HG02973 (cell line): ENCODE measurements around the gene HYAL1.
"Not testable (repeated sequence)": the region's sequence is repeated elsewhere in the genome, so short reads cannot be mapped to it uniquely, and the experiment has no call there.

Experiments
- ATAC-seq: cut with Tn5 transposase; IDR thresholded peaks from one replicate; pipeline ENCODE4 v1.9.1; 2021; ENCODE audit warnings: moderate library complexity; ENCODE audit not compliant: unreplicated experiment

Gene HYAL1

DNA sequence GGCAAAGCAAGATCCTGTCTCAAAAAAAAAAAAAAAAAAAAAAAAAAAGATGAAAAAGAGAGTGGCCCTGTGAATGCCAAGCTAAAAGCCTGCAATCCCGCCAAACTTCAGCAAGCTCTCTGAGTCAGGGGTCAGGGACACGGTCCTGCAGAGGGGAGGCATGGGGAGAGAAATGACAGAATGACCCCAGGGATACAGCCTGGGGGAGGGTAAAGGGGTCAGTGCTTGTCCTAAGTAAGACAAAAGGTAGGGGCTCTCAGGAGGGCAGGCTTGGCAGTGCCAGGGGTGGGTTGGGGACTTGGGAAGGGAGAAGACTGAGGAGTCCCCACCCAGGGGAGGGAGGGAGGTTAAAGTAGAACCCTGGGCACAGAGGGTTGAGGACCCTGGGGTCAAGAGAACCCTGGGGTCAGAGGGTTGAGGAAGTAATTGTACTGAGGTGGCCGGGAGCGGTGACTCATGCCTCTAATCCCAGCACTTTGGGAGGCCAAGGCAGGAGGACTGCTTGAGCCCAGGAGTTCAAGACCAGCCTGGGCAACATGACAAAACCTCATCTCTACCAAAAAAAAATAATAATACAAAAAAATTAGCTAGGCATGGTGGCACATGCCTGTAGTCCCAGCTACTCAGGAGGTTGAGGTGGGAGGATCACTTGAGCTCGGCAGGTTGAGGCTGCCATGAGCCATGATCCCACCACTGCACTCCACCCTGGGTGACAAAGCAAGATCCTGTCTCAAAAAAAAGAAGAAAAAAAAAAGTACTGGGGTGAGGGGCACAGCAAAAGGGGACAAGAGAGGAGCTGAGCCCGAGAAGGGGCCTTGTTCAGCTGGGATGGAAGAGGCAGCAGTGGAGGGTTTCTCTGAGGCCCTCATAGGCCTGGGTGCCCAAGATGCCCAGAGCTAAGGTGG is 39.6 kb downstream of the HYAL1 start:
- no peak for ATAC-seq

DNA sequence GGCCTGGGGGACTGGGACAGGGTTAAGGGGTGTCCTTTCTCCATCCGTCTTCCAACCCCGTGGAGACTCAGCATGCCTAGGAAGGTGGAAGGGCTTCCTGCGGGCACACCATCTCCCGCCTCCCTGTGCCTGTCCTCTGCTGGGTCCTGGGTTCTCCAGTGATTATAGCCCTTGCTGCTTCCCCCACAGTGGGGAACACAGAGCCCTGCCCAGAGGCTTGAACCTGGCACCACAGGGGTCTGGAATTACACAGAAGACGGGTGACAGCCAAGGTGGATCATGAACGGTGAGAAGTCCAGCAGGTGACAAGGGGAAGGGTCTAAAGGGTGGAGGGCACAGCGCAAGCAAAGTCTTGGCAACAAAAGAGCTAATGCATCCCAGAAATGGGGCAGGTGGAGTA is 40.6 kb downstream of the HYAL1 start:
- ATAC-seq: no peak

DNA sequence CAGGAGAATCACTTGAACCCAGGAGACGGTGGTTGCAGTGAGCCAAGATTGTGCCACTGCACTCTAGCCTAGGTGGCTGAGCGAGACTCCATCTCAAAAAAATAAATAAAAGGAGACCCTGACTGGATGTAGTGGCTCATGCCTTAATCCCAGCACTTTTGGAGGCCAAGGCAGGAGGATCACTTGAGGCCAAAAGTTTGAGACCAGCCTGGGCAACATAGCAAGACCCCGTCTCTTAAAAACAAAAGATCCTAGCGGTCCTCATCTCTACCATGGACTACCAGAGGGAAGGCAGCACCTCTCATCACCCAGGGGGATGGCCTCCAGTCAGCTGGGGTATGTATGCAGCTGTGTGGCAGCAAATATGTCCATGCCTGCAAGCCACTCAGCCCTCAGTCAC is 41.2 kb downstream of the HYAL1 start:
- not testable (repeated sequence) for ATAC-seq

DNA sequence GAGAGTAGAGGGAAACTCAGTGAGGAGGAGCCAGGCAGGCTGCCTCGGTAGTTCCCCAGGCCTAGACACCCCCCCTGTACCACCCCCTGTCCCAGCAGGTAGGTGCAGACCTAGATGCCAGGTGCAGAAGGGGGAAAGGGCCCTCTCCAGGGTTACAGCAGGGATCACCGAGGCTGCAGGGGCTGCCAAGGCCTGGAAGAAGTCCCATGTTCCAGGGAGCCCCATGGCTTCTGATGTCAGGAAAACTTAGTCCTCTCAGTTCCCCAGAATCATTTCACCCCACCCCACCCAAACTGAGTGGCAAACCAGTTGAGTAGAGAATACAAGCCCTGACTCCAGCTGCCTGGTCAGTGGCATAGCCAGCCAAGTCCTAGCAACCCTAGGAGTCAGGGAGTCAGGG is 41.9 kb downstream of the HYAL1 start:
- no peak for ATAC-seq

DNA sequence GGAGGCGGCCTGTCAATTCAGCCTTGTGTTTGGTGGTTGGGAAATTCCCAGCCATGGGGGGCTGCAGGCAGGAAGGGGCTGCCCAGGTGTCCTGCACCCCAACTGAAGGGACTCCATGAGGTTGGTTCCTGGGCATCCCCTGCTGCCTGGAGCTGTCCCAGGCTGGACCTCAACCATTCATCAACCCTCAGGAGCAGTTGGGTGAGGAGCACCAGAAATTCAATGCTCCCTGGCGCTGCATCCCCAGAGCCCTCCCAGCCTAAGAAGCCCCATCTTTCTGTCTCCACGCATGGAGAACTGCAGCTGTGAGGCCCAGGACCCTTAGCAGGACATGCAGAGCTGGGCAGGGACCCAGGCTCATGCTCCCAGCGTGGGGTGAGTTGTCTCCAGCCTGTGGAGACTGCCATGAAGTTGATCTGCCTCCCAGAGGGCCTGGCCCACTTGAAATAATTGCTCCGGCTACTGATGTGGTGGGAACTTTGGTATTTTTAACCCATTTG is 42.4 kb downstream of the HYAL1 start:
- ATAC-seq: no peak

DNA sequence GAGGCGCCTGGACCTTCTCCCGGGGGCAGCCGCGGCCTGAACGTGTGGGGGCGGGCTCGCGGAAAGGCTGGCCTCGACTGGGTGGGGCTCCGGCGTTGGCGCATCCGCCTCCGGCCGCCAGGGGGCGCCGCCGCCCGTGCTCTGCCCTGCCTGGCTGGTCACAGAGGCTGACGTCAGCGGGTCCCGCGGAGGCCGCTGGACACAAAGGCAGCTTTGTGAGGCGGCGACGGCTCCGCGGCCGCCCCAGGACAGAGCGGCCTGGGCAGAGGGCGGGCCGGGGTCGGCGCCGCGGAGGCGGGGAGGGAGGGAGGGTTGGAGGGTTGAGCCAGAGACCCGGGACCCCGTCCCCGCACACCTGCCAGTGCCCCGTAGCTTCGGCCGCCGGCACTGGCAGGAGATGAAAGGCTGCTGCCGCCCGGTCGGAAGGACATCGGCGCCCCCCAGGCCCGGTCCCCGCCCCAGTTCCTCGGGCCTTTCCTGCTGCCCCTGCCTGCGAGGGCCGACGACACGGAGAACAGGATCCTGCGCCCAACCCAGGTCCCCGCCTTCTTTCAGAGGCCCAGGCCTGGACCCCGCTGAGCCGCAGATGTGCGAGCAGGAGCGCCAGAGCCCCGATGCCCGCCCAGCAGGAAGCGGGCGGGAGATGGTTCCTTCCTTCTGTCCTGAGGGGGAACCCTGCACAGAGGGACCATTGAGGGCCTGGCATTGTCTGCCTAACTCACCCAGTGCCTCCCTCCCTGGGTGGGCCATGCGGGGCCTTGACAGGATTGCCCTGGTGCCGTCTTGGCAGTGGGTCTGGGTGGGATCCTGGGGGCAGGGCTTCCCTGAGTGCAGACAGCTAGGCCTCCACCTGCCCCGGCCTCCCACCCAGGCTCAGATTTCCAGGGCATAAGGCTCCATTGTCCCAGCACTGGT is 43.1 kb downstream of the HYAL1 start:
- ATAC-seq: no peak

DNA sequence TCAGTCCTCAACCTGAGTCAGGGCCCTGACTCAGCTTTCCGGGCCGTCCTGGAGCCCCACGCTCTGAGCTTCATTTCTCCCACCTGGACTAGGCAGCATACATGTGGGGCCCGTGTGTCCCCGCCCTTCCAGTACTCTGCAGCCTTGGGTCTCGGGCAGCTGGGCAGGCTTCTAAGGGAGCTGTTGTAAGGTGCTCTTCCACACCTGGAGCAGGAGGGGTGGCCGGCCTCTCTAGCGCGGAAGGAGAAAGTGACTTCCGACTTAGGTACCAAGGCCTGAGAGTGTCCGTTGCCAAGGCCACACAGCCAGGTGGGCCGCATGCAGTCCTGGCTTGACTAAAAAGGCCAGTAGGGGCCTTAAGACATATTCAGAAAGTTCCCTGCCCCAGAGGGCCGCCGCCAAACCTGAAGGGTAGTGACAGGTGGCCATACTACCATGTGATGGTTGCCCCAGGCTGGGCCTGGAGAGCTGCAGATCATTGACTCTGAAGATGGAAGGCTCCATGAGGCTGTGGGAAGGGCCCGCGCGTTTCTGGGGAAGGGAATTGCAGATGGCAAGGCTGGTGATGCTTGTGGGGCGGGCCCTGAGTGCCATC is 43.8 kb downstream of the HYAL1 start:
- no peak for ATAC-seq

DNA sequence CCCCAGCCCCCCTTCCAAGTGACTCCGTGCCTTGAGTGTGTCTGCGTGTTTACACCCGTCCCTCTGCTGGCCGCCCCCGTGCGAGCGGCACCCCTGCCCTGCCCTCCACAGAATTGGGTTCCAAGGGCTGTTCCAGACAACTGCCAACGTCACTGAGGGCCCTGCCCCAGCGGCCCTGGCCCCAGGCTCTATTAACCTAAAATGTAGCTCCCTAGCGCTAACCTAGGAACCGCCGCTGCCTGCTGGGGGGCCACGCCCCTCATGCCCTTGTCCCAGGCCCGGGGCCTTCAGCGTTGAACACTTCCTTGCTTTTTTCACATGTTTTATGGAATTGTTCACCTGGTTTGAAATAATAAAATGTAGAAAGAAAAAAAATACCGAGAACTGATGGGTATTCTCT is 44.4 kb downstream of the HYAL1 start:
- ATAC-seq: no peak

DNA sequence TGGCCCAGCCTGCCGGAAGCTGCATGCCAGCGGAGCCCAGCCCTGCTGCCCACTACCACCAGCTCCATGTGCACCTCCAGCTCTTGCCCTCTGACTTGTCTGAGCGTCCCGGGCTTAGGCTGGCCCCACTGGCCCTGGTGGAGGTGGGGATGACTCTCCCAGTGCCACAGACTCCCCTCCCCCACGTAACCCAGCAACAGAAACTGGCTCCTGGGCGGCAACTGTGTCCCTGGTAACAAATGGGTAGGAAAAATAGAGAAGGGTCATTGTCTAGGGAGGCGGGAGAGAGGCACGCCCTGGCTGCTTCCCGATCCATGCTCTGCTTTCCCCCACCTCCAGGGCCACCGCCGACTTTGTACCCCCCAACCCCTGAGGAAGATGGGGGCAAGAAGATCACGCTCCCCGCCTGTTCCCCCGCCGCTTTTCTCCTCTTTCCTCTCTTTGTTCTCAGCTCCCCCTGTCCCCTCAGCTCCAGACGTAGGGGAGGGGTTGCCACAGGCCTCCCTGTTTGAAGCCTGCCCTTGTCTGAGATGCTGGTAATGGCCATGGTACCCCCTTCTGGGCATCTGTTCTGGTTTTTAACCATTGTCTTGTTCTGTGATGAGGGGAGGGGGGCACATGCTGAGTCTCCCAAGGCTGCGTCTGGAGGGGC is 45.2 kb downstream of the HYAL1 start:
- ATAC-seq: no peak

DNA sequence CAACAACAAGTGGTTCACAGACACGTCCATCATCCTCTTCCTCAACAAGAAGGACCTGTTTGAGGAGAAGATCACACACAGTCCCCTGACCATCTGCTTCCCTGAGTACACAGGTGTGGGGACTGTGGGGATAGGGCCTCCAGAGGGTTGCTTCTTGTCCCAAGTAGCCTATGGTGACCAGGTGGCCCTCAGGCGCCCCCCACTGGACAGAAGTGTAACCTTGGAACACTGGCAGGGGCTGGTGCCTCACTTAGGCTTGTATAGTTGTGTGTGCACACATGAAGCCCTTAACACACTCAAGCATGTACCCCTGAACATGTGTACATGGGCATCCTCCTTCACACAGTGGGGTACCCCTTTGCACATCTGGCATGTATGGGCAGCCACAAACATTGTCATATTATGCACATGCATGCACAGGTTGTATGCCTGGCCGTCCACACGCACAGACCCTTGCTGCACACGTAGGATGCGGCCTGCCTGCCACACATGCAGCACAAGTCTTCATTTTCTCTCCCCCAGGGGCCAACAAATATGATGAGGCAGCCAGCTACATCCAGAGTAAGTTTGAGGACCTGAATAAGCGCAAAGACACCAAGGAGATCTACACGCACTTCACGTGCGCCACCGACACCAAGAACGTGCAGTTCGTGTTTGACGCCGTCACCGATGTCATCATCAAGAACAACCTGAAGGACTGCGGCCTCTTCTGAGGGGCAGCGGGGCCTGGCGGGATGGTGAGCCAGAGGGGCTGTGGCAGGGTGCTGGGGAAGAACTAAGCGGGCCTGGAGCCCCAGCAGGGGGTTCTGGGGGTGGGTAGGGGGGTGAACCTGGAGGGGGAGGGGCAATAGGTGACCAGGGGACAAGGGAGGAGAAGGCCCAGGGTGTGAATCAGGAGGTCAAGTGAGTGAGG is 46.1 kb downstream of the HYAL1 start:
- no peak for ATAC-seq

DNA sequence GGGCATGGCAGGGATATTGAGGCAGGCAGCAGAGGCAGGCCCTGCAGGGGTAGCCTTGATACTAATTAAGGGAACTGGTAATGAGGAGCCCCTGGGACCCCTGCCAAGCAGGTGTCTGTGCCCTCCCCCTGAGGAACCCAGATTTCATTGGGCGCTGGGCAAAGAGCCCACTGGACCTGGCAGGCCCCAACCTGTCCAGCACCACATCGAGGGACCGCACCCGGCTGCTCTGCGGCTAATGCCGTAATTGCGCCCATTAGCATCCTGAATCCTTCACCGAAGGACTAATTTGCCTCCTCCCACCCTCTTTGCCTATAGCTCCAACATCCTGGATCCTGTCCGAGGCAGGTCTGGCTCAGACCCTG is 48.1 kb downstream of the HYAL1 start:
- ATAC-seq: no peak

DNA sequence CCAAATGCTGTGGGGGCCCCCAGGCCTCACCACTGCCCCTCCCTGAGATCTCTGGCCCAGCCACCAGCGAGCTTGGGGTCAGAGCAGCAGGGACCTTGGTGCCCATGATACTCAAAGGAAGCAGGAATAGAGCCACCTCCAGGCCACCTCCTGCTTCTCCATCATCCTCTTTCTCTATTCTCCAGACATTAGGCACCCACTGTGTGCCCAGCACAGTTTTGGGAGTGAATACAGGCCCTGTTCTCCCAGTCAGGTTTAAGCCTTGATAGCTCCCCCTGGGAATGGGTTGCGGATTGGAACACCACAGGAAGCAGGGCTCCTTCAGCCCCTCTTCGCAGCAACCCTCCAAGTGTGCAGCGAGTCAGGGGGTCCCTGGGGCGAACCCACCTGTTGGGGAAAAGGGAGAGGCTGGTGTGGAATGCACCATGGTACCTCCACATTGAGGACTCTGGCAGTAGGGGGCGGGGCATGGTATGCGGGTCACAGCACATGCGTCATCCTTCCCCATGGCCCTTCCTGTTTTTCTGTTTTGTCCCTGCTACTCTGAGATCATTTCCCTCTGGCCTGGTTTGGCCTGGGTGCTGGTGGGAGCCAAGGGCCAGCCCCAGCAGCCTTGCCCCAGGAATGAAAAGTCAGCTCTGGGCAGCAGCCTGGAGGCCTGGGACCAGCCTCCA is 48.7 kb downstream of the HYAL1 start:
- no peak for ATAC-seq

DNA sequence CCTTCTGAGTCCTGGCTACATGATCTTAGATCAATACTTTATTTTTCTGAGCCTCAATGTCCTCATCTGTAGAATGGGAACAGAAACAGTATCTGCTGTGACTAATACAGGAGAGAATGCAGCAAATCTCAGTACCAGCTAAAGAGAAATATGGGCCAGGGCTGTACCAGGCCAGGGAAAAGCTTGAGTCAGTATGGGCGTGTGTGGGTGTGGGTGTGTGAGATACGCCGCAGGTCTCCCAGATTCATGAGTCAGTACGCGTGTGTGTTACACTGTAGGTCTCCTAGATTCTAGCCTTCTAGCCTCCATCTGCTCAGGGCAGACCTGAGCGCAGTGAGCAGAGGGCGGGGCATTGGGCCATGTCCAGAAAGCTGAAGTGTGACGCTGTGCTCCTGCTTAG is 52.2 kb downstream of the HYAL1 start:
- no peak for ATAC-seq

DNA sequence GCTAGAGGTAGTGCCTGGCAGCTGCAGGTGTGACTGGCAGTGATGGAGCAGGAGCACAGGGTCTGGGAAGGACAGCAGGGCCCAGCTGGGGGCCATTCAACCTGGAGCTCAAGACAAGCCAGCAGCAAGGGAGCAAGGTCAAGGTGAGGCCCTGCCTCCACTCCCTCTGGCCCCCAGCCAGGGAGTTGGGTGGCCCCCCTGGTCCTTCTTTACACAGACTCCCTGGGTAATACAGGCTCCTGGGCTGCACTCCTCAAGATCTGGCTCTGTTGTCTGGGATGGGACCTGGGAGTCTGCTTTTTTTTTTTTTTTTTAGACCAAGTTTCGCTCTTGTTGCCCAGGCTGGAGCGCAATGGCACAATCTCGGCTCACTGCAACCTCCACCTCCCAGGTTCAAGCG is 52.9 kb downstream of the HYAL1 start:
- no peak for ATAC-seq
